GM12878 (cell line): ENCODE measurements around the gene APOBEC3H. TPM values are rescaled to one million over a fixed set of nuclear protein-coding genes. Genes with fewer than 3 reads are reported as not detected.

Experiments used
- ATAC-seq: fragments of 200-7000 bp; cut with Tn5 transposase; 3 replicates; pipeline ENCODE4 v1.9.1; 2020; ENCODE audit warnings: mild to moderate bottlenecking, moderate library complexity
- BruUV-seq: library from RNA; stranded (reverse); fragments of 400-500 nt; replicated peaks from 2 replicates; lab custom pipeline; 2021; lab: Mats Ljungman, UMichigan
- CTCF ChIA-PET: fragments of 300-600 bp; sonication (Branson Sonifier 250); formaldehyde crosslinking; extraction: SDS; loops from one replicate; lab custom pipeline; 2021; ENCODE audit warnings: inconsistent platforms; lab: Yijun Ruan, JAX
- POLR2A ChIA-PET: fragments of 350-600 bp; formaldehyde crosslinking; extraction: SDS; loops from one replicate; lab custom pipeline; 2021; ENCODE audit warnings: inconsistent platforms; lab: Charles Lee
- RAD21 ChIA-PET: fragments of 300-600 bp; sonication (Branson Sonifier 250); formaldehyde crosslinking; loops from one replicate; lab custom pipeline; 2023; ENCODE audit warnings: antibody characterized with exemption; ENCODE audit not compliant: unreplicated experiment; lab: Charles Lee
- SMC1A ChIA-PET: fragments of 300-600 bp; sonication (Branson Sonifier 250); formaldehyde crosslinking; loops from one replicate; lab custom pipeline; 2023; ENCODE audit not compliant: unreplicated experiment, uncharacterized antibody; lab: Charles Lee
- DNase-seq: peaks from one replicate; pipeline ENCODE4 v3.0.0-alpha.2; 2011; ENCODE audit warnings: low read depth, low spot score
- FAIRE-seq: peaks from 3 replicates; lab custom pipeline; 2011; peaks lifted over from hg19 to GRCh38; lab: Jason Lieb, UNC
- H2AFZ ChIP-seq: 2 replicates; pipeline ENCODE4 v1.6.0; 2011; ENCODE audit warnings: low read depth, low read length, control low read depth; ENCODE audit not compliant: control insufficient read depth
- H3K27ac ChIP-seq: 2 replicates; pipeline ENCODE4 v1.5.1; 2011; ENCODE audit warnings: control low read depth; ENCODE audit not compliant: control insufficient read depth, insufficient read depth
- H3K27me3 ChIP-seq, 2 experiments: replicated peaks in 1 of 2; 2 replicates each; pipeline versions ENCODE4 v1.6.0 to v1.6.1; 2011; ENCODE audit warnings: low read length in 1 of 2; ENCODE audit not compliant: control insufficient read depth in 2 of 2, insufficient read depth in 2 of 2
- H3K36me3 ChIP-seq, 2 experiments: 2 replicates each; pipeline ENCODE4 v1.5.1; 2011; ENCODE audit warnings: low read length in 1 of 2; ENCODE audit not compliant: control insufficient read depth in 2 of 2, insufficient read depth in 2 of 2
- H3K4me1 ChIP-seq: 2 replicates; pipeline ENCODE4 v1.6.1; 2011; ENCODE audit warnings: mild to moderate bottlenecking, low read length, moderate library complexity, mixed read lengths; ENCODE audit not compliant: control insufficient read depth, insufficient read depth
- H3K4me2 ChIP-seq: 2 replicates; pipeline ENCODE4 v1.6.0; 2011; ENCODE audit warnings: control low read depth; ENCODE audit not compliant: control insufficient read depth, insufficient read depth
- H3K4me3 ChIP-seq: fragments of 200-600 bp; sonication (generic); 2 replicates; pipeline ENCODE4 v1.5.1; 2016
- H3K79me2 ChIP-seq: 2 replicates; pipeline ENCODE4 v1.6.0; 2011; ENCODE audit warnings: low read length; ENCODE audit not compliant: control insufficient read depth, insufficient read depth
- H3K9ac ChIP-seq: 2 replicates; pipeline ENCODE4 v1.8.0; 2011; ENCODE audit warnings: low read length, control low read depth, mixed read lengths; ENCODE audit not compliant: control insufficient read depth, insufficient read depth
- H3K9me3 ChIP-seq: replicated peaks from 3 replicates; pipeline ENCODE4 v1.5.1; 2011; ENCODE audit warnings: mild to moderate bottlenecking, low read length; ENCODE audit not compliant: control insufficient read depth, insufficient read depth
- H4K20me1 ChIP-seq: 2 replicates; pipeline ENCODE4 v1.6.0; 2011; ENCODE audit not compliant: control insufficient read depth, insufficient read depth
- BCL3 ChIP-seq: IDR thresholded peaks from 2 replicates; pipeline ENCODE4 v1.6.1; 2011; ENCODE audit warnings: borderline replicate concordance, low read depth, mild to moderate bottlenecking, moderate library complexity, low read length; ENCODE audit not compliant: insufficient read depth, poor library complexity, severe bottlenecking
- E2F8 ChIP-seq: fragments of 450-650 bp; IDR thresholded peaks from 2 replicates; pipeline ENCODE4 v1.6.1; 2018; ENCODE audit warnings: mild to moderate bottlenecking, low read depth, moderate library complexity; ENCODE audit not compliant: partially characterized antibody
- EGR1 ChIP-seq, 2 experiments: IDR thresholded peaks; 1 replicate in 1 of 2; 2 replicates in 1 of 2; pipeline ENCODE4 v1.6.1; 2011 to 2012; ENCODE audit warnings: low read depth in 2 of 2, low read length in 2 of 2, borderline replicate concordance in 1 of 2, mild to moderate bottlenecking in 1 of 2, moderate library complexity in 1 of 2
- ESRRA ChIP-seq: IDR thresholded peaks from 2 replicates; pipeline ENCODE4 v1.6.1; 2012; ENCODE audit warnings: mild to moderate bottlenecking, low read length, improper control_type of control experiment
- FOS ChIP-seq: IDR thresholded peaks from 3 replicates; pipeline ENCODE4 v1.6.1; 2011; ENCODE audit warnings: borderline replicate concordance; ENCODE audit not compliant: insufficient read length; ENCODE audit errors: extremely low read depth
- FOXM1 ChIP-seq: IDR thresholded peaks from 2 replicates; pipeline ENCODE4 v1.6.1; 2012; ENCODE audit warnings: low read depth, mild to moderate bottlenecking, inconsistent platforms, low read length, moderate library complexity
- IKZF2 ChIP-seq, 2 experiments: fragments of 450-650 bp; IDR thresholded peaks; 2 replicates each; pipeline ENCODE4 v1.6.1; 2017; ENCODE audit warnings: mild to moderate bottlenecking in 2 of 2, moderate library complexity in 2 of 2
- IRF3 ChIP-seq: fragments of 450-650 bp; IDR thresholded peaks from 2 replicates; pipeline ENCODE4 v1.6.1; 2014; ENCODE audit warnings: mild to moderate bottlenecking
- MEF2B ChIP-seq: fragments of 450-650 bp; IDR thresholded peaks from 2 replicates; pipeline ENCODE4 v1.6.1; 2018; ENCODE audit warnings: mild to moderate bottlenecking, moderate library complexity; ENCODE audit not compliant: partially characterized antibody, poor library complexity, severe bottlenecking
- NBN ChIP-seq: fragments of 450-650 bp; IDR thresholded peaks from 2 replicates; pipeline ENCODE4 v1.6.1; 2016
- NKRF ChIP-seq: fragments of 450-650 bp; conservative IDR thresholded peaks from 2 replicates; pipeline ENCODE4 v1.6.1; 2017; ENCODE audit warnings: mild to moderate bottlenecking, moderate library complexity
- ZBED1 ChIP-seq: IDR thresholded peaks from 2 replicates; pipeline ENCODE4 v1.6.1; 2016; ENCODE audit warnings: borderline replicate concordance
- ZBTB4 ChIP-seq: fragments of 450-650 bp; formaldehyde crosslinking; IDR thresholded peaks from 2 replicates; pipeline ENCODE4 v1.4.0; 2022; ENCODE audit warnings: mild to moderate bottlenecking, moderate library complexity
- WGBS: methylation state at CpG from one replicate; pipeline ENCODE4 v1.1.6; 2016; ENCODE audit warnings: low lambda C conversion rate; ENCODE audit not compliant: insufficient replicate concordance, insufficient coverage; ENCODE audit errors: missing lambda C conversion rate; 5-methylcytosine and 5-hydroxymethylcytosine counted together
- in situ Hi-C: fragments of 300-500 bp; cut with MboI; formaldehyde crosslinking; loops from 9 replicates; pipeline ENCODE4 v1.14.3; 2018; ENCODE audit warnings: mixed read lengths
- intact Hi-C: fragments of 100-400 bp; cut with micrococcal nuclease; formaldehyde crosslinking; loops from one replicate; pipeline ENCODE4 v1.14.2; 2022; ENCODE audit not compliant: unreplicated experiment
- polyA plus RNA-seq, 11 experiments: library from polyadenylated mRNA; depleted of rRNA in 4 of 11; unstranded in 6 of 11; stranded (reverse) in 5 of 11; fragments of >200 nt; fragmentation: Nextera tagmentation in 4 of 11; fragmentation: Illumina TruSeq in 1 of 11; extraction: Ambion mirVana in 4 of 11; extraction: Trizol in 1 of 11; gene quantifications; 1 replicate in 1 of 11; 2 replicates in 10 of 11; pipeline versions ENCODE4 v1.2.1 to v1.2.3, GENCODE V29; 2011 to 2016; ENCODE audit warnings: inconsistent platforms in 2 of 11, missing spikeins in 2 of 11, low read depth in 1 of 11
- total RNA-seq, 4 experiments: library from RNA; depleted of rRNA in 3 of 4; stranded (reverse); fragments of >200 nt in 3 of 4; fragmentation: Illumina TruSeq in 1 of 4; extraction: Trizol in 1 of 4; gene quantifications; 2 replicates each; pipeline versions ENCODE4 v1.2.1 to v1.2.3, GENCODE V29; 2013 to 2021

APOBEC3H gene
- total and polyA plus RNA-seq, 10 of the 15 experiments (the other 5 are each of a cell fraction or from before 2014, with no cell fraction given): 7.5 to 23.0 (median 14.8) TPM

- ChIA-PET SMC1A (interaction anchor here (1.0 to 6.6 kb wide), 2 partner anchors 12 to 127 kb away, joined by 3 to 126 read pairs; no protein-coding TSS in a partner anchor), POLR2A (interaction anchor here (0.5 kb wide), 1 partner anchor 16 kb away, joined by 5 read pairs; no protein-coding TSS in a partner anchor), CTCF (interaction anchor here (1.4 kb wide), 1 partner anchor 13 kb away, joined by 4 read pairs; no protein-coding TSS in a partner anchor), RAD21 (interaction anchor here (0.8 to 5.7 kb wide), 4 partner anchors 10 to 21 kb away, joined by 3 to 85 read pairs (median 16); no protein-coding TSS in a partner anchor)
- Histone ChIP-seq H2AFZ (no peak overlapping the region), H3K27me3 (no peaks in the 10 kb centered on the region), H3K4me1 (peaks cover 42% of the 10 kb centered on the region), H3K27ac (no peak overlapping the region), H3K4me2 (no peak overlapping the region), H3K9me3 (no peaks in the 10 kb centered on the region), H3K79me2 (peaks cover 4% of the 10 kb centered on the region), H4K20me1 (no peaks in the 10 kb centered on the region), H3K4me3 (no peak overlapping the region), H3K36me3 (no peaks in the 10 kb centered on the region), H3K9ac (no peak overlapping the region)
- FAIRE-seq: no peak
- no peak for DNase-seq
- in situ Hi-C loops: no loop called here
- BruUV-seq: no TSS peak
- WGBS: 97% methylated on average over 9 of the region's 13 CpGs
- intact Hi-C loops: no loop called here
- no peak for ATAC-seq
- TF ChIP-seq ESRRA (no peak), ZBED1 (no peak), FOXM1 (no peak), BCL3 (no peak), E2F8 (no peak), FOS (no peak), ZBTB4 (CRISPR knock-in tag) (no peak), EGR1 (IDR thresholded peaks at IDR 0.05; ENCODE audit: borderline replicate concordance in 1 of 2, low read depth in 2 of 2, low read length in 2 of 2) (no peak), NKRF (no peak), IRF3 (no peak), IKZF2 (IDR thresholded peaks at IDR 0.05) (no peak), NBN (no peak), MEF2B (no peak)
Measured at GRCh38 chr22:39101226-39101625, 4.2 kb downstream of the APOBEC3H start.
